HG02973 (cell line): Measurements from ENCODE around the gene SCAMP2.
"Not testable (repeated sequence)": the region's sequence is repeated elsewhere in the genome, so short reads cannot be mapped to it uniquely, and the experiment has no call there.

Source experiments
- ATAC-seq: cut with Tn5 transposase; IDR thresholded peaks from one replicate; pipeline ENCODE4 v1.9.1; 2021; ENCODE audit warnings: moderate library complexity; ENCODE audit not compliant: unreplicated experiment

Gene SCAMP2

GRCh38 chr15:74891469-74891868 lies 18.3 kb upstream of the SCAMP2 start:
- no peak for ATAC-seq

DNA sequence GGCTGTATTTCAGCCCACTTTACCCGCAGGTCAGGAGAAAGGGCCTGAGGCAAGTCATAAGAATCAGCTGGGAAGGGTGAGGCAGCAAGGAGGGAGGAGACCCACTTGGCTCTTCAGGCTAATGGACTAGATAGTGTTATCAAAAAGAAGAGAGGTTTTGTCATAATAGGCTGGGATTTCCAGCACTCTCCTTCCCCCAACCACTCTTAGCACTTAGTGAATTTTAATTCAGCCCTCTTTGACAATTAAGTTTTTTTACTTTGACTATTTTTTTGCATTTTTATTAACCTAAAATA lies 17.4 kb upstream of the SCAMP2 start:
- no peak for ATAC-seq

- peak; percentile 87 for ATAC-seq
Measured at GRCh38 chr15:74889883-74890664, 16.9 kb upstream of the SCAMP2 start, which contains the start of gene MPI. TSS of gene MPI (plus strand) at chr15:74890042. CDS start at chr15:74890074, 32 bp downstream.

DNA sequence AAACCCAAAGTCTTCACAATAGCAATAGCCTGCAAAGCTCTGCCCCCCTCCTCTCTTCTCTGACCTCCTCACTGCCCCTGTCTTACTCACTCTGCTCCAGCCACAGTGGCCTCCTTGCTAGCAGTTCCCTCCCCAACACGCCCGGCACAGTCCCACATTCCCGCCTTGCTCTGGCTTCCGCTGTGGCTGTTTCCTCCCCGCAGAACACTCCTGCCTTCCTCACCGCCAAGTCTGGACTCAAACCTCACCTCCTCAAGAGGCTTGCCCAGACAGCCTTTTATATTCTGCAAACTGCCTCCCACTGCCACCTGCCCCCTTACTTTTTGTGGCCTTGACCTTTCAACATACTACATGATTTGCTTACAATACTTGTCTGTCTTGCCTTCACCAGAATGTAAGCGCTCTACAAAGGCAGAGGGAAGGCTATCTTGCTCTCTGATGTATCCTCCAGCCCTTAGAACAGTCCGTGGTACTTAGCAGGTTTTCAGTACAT lies 16.3 kb upstream of the SCAMP2 start:
- no peak for ATAC-seq

- no peak for ATAC-seq
Measured at GRCh38 chr15:74888716-74889115, 15.6 kb upstream of the SCAMP2 start.

DNA sequence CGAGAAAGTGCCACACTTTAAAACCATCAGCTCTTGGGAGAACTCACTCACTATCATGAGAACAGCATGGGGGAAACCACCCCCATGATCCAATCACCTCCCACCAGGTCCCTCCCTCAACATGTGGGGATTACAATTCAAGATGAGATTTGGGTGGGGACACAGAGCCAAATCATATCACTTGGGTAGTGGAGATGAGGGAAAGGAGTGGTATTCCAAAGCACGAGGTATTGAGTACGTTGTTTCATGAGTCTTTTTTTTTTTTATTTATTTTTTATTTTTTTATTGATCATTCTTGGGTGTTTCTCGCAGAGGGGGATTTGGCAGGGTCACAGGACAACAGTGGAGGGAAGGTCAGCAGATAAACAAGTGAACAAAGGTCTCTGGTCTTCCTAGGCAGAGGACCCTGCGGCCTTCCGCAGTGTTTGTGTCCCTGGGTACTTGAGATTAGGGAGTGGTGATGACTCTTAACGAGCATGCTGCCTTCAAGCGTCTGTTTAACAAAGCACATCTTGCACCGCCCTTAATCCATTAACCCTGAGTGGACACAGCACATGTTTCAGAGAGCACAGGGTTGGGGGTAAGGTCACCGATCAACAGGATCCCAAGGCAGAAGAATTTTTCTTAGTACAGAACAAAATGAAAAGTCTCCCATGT lies 14.5 kb upstream of the SCAMP2 start:
- ATAC-seq = not testable (repeated sequence)

GRCh38 chr15:74885461-74885860 lies 12.3 kb upstream of the SCAMP2 start:
- no peak for ATAC-seq

DNA sequence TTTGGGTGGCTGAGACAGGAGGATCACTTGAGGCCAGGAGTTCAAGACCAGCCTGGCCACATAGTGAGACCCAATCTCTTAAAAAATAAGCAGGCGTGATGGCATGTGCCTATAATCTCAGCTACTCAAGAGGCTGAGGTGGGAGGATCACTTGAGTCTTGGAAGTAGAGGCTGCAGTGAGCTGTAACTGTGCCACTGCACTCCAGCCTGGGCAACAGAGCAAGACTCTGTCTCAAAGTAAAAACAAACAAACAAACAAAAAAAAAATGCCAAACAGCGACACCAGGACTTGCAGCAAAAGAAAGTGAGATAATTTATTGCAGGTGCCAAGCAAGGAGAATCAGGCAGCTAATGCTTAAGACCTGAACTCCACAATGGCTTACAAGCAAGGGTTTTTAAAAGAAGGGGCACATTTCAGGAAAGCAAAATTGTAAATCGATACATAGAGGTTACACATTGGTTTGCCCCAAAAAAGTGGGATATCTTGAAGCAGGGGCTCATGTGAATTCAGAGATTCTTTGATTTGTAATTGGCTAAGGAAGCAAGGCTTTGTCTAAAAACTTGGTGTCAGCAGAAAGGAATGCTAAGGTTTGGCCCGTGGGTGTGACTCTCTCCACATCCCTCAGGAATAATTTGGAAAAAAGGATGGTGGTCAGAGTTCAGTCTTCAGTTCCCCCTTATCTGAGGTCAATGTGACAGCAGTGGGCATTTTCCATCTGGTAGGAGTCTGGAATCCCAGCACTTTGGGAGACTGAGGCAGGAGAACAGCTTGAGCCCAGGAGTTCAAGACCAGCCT lies 11.5 kb upstream of the SCAMP2 start:
- no peak for ATAC-seq

DNA sequence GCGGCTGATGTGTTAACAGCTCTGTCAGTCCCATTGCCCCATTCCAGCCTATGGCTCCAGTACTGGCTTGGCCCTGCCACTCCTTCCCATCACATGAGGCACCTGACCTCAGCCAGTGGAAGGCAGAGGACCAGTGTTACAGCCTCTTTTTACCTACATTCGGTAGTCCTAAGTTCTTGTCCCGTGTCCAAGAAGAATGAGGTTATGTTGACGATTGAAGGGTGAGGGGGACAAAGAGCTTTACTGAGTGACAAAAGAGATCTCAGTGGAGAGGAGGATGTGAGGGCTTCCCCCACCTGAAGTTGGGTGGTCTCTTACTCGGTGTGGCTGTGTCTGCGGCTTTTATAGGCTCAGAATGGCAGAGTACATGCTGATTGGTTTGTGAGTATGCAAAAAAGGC lies 9.4 kb upstream of the SCAMP2 start:
- ATAC-seq = no peak

- no peak for ATAC-seq
Measured at GRCh38 chr15:74878273-74878672, 5.1 kb upstream of the SCAMP2 start.

DNA sequence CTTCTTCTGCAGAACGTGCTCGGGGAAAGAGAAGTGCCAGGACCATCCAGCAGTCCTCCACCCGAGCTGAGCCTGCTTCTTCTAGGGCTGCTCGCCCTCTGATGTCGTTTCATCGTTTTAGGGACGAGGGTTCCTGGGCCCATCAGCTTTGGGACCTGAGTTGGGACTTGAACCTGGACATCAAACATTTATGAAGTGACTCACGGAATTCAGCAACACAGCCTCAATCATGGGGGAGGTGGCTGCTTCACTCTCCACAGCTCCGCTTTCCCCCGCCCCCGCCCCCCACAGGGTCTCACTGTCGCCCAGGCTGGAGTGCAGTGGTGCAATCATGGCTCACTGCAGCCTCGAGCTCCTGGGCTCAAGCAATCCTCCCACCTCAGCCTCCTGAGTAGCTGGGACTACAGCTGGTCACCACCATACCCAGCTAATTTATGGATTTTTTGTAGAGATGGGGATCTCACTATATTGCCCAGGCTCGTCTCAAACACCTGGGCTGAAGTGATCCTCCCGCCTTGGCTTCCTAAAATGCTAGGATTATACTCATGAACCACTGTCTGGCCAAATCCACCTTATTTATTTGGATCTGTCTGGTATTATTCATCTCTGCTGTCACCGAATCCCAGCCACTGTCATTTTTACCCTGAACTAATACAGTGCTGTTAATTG lies 725 bp upstream of the SCAMP2 start:
- ATAC-seq = no peak

DNA sequence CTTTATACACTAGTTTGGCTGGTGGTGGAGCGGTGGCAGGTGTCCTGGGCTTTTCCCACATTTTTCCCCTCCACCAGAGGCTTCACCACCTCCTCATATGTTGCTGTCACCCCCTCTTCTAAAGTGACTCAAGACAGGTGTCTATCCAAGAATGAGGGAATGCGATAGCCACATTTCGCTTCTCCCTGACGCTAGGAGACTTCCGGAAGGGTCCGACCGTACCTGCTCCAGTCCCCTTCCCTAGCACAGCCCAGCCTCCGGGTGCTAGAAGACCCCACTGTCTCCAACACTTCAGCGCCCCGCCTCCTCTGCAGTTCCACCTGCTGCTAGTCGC lies 496 bp downstream of the SCAMP2 start:
- ATAC-seq = no peak

DNA sequence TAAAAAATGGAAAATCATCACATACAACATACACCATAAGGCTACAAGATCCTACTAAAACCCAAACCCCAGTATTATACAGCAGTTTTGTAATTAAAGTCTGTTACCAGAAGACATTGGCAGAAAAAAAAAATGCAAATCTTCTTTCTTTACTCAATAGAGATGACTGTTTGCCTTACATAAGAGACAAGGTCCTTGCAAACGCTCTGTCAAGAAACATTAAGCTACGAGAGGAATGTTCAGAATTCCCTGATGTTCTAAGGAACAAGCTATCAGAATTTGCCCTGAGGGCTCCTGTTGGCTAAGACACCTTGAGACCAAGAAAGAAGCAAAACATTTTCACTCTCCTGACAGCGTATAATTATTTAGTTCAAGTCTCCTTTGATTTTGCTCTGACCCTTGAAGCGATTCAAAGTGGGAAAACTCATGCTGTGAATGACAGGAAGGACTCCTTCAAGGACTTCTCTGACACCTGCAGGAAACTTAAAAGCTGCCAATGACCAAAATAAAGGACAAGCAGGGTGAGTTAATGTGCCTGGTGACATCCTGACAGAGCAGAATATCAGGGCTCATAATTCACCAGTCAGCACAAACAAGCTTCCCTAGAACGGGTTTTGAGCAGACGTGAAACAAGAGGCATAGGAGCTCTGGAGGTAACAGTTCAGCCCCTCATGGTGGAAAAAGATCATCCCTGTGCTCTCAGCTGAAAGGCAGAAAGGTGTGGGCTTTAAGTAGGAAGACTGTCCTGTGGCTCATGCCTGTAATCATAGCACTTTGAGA lies 2.5 kb downstream of the SCAMP2 start:
- ATAC-seq = no peak

DNA sequence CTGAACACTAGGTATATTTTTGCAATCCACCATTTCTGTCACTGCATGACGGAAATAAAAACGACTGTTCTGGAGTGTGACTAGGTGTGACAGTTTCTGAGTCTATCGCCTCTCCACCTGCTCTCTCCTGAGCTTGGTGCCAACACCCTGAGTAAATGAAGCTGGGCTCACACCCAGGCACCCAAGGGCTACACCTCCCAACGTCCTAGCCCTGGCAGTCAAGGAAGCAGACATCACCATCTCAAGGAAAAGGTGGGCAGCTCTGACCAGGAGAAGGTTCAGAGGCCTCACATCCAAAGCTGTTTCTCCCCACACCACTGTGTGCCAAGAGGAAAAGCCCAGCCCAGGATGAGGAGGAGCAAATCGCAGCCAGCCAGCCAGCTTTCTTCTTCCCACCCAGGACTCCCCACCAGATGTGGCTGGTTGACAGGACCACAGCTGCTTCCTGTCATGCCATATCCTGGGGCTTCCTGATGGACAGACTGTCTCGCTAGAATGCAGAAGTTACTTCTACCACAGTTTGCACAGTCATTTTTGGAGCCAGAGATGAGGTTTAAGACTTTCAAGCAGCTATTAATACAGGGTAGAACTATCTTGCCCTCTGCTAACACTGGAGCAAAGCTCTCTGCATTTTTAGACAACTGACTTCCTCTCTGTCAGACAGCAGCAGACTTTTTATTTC lies 3.3 kb downstream of the SCAMP2 start:
- ATAC-seq = peak; percentile 59

DNA sequence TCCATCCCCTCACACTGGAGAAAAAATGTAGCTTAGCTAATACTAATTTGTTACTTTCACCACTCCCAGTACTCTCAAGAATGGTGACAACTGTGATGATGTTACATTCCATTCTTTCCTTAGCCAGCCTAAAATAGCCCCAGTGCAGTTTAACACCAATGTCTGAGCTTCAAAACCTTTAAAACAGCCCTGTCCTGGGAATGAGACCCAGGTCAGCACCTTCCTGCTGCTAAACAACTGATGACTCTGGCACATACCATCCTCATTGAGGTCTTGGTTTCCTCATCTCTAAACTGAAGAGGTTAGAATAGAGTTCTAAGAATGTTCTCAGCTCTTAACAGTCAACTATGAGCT lies 3.8 kb downstream of the SCAMP2 start:
- no peak for ATAC-seq

DNA sequence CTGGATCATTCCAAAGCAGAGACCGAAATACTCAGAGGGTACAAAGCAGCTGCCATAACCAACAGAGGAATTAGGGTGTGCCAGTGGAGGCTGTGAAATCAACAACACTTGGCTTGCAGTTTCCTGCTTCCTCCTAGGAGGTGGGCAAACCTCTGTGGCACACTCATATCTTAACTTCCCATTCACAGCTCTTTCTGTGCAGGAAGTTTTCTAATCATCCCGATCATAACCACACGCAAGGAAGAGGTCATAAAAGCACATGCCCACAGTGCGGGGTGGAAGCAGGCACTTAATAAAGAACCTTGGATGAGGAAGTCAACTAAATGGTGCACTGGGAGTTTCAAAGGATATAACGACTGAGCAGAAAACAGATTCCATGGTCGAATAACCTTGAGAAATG lies 5.1 kb downstream of the SCAMP2 start:
- ATAC-seq = no peak

GRCh38 chr15:74867466-74868038 lies 5.6 kb downstream of the SCAMP2 start:
- ATAC-seq = no peak

DNA sequence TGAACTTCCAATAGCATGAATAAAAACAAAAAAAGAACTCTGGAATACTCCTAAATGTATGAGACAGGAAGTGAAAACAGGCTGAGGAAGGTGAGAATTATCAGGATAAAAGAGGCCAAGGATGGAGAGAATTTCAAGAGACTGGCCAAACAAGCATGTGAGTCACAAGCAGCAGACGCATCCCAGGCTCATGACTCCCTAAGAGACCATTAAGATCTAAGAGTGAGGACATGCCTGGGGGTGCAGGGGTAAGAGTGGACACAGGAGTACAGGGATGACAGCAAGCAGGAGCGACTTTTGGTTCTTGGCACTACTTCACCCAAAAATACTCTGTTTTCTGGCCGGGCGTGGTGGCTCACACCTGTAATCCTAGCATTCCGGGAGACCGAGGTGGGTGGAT lies 7.1 kb downstream of the SCAMP2 start:
- ATAC-seq = no peak

GRCh38 chr15:74865316-74865715 lies 7.8 kb downstream of the SCAMP2 start:
- ATAC-seq = no peak

DNA sequence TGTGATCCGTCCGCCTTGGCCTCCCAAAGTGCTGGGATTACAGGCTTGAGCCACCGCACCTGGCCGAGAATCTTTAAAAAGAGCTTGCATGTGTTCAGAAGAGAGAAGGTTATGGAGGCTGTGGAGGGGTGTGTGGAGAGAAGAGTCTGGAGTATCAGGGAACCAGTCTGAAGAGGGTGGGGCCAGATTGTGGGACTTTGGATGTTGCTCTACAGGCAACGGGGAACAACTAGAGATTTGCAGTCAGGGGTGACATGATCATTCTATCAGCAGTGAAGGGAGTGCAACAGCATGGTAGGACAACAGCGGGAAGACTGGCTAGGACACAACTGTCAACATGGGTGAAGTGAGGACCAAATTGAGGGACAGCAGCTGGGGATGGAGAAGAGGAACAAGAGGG lies 8.9 kb downstream of the SCAMP2 start:
- ATAC-seq = no peak
